GM19043 (cell line): Measurements from ENCODE around the gene SERPINI1.
A peak's percentile ranks its signal among the peaks of the same experiment; 100 is the strongest.

Source experiments
- ATAC-seq: cut with Tn5 transposase; IDR thresholded peaks from one replicate; pipeline ENCODE4 v1.9.1; 2021; ENCODE audit warnings: low read depth; ENCODE audit not compliant: unreplicated experiment

Gene SERPINI1, protein sequence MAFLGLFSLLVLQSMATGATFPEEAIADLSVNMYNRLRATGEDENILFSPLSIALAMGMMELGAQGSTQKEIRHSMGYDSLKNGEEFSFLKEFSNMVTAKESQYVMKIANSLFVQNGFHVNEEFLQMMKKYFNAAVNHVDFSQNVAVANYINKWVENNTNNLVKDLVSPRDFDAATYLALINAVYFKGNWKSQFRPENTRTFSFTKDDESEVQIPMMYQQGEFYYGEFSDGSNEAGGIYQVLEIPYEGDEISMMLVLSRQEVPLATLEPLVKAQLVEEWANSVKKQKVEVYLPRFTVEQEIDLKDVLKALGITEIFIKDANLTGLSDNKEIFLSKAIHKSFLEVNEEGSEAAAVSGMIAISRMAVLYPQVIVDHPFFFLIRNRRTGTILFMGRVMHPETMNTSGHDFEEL

DNA sequence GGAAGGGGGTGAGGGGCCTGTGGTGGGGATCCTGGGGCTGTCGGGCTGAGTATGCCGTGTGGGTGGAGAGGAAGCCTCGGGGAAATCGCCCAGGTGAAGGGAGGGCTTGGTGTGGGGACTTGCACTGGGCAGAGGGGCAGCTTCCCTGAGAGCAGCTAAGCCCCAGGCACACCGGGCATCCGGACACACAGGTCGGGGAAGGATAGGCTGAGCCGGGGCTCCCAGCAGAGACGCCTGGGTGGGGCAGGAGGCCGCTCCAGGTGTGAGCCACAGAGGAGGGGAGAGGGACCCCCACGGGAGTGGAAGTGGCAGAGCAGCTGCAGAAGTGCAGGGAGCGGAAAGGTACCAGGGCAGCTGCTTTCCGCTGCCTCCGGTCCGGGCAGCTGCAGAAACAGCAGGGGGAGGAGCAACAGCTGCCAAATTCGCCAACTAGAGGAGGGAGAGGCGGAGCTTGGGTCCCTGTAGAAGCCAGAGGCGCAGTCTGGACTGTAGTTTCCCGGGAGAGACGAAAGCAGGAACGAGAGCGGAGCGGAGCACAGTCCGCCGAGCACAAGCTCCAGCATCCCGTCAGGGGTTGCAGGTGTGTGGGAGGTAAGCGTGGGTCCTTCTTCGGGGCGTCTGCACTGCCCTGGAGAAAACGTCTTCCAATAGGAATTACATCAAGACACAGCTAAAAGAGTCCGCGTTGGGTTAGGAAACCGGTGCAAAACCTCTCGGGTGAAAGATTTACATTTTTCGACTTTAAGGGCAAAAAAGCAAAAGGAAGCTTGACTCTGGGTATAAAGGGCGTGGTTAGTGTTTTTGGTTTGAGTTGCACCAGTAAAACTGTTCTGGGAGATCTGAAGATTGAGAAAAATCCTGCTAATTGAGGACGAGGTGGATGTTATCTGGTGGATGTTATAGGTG lies at the start of gene SERPINI1:
Gene SERPINI1, plus strand, starts transcription at position 489 of the 906 bp plus-strand sequence. CDS start 53,408 bp downstream, outside the sequence.
- peak; percentile 50 for ATAC-seq

DNA sequence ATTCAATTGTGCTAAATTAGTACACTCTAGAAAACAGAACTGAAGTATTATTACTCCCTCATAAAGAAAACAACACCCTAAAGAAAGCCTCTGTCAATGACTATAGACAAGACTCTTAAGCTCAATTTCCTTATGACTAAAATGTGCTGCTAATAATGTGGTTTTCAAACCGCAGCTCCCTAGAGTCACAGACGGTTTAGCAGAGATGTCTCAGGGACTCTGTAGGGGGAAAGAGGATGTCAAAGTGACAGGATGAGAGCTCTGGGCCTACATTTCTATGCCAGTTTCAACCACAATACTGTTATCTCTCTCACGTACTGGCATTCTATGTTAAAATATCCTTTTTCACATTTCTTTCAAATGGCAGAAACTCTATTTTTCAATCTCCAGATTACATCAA lies 44.2 kb upstream of the SERPINI1 start:
- peak; percentile 100 for ATAC-seq

DNA sequence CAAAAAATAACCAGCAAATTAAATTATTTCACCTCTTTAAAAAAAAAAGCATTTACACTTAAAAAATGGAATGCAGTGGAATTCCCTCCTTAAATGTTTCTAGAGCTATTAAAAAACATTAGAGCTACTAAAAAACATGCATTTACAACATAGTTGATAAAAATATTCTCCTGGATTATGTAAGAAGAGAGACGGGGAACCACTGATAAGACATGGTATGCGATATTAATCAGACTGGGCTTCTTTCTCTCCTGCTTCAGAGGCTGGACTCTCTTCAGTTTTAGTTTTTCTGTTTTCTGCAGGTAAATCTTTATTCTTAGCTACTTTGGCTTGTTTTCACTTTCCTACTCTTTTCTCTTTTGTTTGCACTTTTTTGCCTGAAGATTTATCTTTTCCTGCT lies 41.4 kb upstream of the SERPINI1 start:
- ATAC-seq: no peak

DNA sequence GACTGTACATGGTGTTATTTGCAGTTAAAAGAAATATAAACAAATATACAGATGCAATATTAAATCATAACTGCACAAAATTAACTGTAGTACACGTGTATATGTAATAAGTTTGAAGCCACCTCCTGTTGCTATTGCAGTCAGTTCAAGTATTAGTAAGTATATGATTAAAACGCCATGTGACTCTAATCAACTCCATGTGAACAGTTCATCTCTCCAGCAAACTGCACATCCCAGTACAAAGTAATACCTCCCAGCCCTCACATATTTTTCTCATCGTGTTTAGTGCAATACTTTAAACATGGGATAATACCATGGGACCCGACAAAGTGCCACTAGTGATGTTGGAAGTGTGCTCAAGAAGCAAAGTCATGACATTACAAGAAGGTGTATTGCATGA lies 35.5 kb upstream of the SERPINI1 start:
- no peak for ATAC-seq

DNA sequence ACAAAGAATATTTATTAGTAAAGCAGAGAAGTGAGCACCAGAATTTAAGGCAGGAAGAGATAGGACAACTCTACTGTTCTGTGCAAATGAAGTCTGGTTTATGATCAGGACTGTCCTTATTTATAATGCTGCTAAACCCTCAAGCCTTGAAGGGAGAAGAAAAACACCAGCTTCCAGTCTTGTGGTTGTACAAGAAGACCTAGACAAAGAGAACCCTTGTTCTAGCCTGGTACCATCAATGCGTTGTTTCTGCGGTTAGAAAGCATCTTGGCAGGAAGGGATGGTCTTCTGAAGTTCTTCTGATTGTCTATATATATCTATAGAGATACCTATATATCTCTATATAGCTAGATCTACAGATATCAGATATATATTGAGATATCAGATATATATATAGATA lies 34.6 kb upstream of the SERPINI1 start:
- ATAC-seq: no peak

DNA sequence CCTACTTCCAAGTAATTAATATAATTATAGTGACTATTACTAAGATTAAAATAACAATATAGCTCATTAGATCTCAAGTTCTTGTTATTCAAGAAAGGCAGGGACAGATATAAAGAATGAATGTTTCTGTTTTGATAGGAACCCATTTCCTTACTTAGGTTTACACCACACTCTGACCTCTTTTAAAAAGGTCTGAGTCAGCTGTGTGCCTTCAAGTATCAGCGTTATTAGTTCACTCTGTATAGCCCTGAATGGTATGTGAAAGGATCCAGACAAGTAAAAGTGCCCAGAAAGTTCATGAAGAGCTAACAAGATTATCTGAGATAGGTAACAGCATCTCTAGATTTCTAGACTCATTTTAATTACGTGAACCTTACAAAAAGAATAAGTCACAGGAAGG lies 29.7 kb upstream of the SERPINI1 start:
- no peak for ATAC-seq

DNA sequence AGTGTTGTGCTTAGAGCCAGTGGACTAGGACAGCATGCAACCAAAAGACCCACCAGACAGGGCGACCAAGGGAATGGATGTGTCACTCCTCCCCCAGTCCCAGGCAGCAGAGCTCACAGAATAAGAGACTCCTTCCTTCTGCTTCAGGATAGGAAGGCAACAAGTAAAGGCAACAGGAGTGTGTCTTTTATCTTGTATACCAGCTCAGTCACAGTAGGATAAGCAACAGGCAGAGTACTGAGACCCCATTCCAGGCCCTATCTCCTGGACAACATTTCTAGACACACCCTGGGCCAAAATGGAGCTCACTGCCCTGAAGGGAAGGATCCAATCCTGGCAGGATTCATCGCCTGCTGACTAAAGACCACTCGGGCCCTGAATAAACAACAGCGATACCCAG lies 25.8 kb upstream of the SERPINI1 start:
- no peak for ATAC-seq

DNA sequence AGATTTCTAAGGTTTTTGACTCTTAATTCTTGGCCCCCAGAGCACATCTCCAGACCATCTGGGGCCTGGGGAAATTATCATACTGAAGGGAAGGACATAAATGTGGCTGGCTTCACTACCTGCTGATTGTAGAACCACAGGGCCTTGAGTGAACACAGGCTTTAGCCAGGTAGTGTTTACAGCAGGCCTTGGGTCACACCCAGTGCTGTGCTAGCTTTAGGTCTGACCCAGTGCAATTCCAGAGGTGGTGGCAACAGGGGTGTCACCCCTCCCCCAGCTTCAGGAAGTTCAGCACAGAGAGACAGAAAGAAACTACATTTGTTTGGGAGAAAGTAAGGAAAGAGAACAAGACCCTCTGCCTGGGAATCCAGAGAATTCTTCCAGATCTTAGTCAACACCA lies 25.0 kb upstream of the SERPINI1 start:
- ATAC-seq: no peak

DNA sequence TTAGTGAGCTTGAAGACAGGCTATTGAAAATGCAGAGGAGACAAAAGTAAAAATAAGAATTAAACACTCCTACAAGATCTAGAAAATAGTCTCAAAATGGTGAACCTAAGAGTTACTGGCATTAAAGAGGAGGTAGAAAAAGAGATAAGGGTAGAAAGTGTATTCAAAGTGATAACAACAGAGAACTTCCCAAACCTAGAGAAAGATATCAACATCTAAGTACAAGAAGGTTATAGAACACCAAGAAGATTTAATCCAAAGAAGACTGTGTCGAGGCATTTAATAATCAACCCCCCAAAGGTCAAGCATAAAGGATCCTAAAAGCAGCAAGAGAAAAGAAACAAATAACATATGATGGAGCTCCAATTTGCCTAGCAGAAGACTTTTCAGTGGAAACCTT lies 24.1 kb upstream of the SERPINI1 start:
- no peak for ATAC-seq

DNA sequence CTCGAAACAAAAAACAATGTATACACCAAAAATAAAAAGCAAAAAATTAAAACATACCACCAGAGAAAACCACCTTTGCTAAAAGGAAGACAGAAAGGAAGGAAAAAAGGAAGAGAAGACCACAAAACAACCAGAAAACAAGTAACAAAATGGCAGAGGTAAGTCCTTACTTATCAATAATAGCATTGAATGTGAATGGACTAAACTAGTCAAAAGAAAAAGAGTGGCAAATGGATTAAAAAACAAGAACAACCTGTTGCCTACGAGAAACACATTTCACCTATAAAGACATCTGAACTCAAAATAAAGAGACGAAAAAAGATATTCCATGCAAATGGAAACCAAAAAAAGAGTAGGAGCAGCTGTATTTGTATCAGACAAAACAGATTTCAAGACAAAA lies 23.1 kb upstream of the SERPINI1 start:
- no peak for ATAC-seq

DNA sequence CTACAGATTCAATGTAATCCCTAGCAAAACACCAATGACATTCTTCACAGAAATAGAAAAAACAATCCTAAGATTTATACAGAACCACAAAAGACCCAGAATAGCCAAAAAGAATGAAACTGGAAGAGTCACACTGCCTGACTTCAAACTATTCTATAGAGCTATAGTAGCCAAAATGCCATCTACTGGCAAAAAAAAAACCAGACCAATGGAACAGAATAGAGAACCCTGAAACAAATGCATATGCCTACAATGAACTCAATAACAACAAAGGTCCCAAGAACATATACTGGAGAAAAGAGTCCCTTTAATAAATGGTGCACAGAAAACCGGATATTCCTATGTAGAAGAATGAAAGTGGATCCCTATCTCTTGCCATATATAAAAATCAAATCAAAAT lies 20.6 kb upstream of the SERPINI1 start:
- ATAC-seq: no peak

DNA sequence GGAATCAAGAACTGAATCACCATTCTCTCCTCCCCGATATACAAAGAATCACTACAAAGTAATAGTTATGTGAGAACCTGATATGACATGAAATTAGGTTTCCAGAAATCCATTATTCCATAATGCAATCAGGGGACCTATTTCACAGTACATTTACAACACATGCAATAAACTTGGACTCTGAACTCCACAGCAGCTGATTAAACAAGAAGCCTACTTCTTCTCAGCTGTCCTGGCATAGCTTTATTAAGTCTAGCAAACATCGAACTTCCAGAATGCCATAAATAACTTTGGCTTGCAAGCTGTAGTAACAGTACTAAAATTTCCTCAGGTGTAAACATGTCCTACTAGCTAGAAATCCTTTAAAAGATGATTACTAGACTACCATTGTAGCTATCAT lies 18.6 kb upstream of the SERPINI1 start:
- no peak for ATAC-seq

DNA sequence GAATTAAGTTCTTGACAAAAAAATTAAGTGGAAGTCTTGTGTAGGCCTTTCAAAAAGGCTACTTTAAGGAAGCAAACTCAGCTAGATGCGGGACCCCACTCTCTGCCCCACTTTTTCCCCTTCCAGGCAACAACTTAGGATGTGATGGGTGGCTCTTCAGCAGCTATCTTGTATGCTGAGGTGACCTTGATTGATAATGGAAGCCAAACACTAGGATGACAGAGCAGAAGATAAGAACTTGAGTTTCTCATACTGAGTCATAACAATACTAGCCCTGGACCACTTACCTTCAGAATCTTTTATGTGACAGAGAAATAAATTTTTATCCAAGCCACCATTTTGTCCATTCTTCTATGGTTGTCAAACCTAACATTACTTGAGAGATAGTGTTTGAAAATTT lies 16.9 kb upstream of the SERPINI1 start:
- no peak for ATAC-seq

DNA sequence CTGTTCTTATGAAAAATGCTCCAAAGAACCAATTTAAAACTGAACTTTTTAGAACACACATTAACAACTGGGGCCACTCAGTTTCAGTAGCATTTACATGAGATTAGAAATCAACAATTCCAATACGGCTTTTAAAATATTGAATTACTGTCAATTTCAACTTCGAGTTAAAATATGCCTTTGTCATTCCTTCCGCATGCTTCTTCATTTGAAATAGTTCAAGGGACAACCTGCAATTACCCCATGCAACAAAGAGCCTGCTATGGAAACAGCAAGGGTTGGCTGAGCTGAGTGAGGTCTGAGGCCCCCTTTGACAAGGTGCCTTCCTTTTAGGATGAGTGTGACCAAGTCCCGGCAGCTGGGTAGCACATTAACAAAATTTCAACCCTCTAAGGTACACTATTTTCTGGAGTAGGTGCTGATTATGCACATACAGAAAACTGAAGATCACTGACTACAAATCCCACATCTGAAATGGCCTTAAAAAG lies 12.5 kb upstream of the SERPINI1 start:
- ATAC-seq: no peak

DNA sequence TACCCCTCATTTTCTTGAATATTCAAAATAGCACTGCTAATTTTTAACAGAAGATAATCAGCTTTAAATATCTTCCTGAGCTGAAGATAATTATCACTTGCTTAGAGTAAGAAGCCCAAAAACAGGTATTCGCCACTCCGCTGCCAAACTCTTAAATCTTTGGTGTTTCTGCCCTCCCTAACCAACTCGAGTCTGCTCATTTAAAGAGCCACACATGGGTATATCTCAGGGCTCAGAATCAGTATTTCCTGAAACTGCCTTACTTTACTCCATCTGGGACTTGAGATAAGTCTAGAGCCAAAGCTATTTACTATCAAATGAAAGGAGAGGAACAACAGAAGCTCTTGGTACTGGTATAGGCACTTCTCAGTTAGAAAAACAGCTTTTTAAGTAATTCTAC lies 11.6 kb upstream of the SERPINI1 start:
- ATAC-seq: no peak

DNA sequence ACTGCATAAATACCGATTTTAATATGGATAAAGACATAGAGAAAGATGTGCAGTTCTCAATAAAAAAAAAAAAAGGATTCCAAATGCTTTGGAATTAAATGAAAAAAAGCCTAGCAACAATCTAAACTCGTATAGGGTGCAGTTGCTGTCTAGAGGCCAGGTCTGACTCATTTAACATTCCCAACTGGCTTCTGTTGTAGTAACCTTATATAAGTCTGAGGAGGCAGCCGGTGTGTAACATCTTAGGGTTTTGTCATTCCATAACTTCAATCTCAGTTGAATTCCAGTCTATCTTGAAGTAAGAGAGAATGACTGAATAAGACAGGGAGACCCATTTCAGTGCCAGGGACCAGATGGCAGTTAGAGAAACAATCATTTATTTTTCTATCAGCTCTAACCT lies 7.3 kb upstream of the SERPINI1 start:
- no peak for ATAC-seq

DNA sequence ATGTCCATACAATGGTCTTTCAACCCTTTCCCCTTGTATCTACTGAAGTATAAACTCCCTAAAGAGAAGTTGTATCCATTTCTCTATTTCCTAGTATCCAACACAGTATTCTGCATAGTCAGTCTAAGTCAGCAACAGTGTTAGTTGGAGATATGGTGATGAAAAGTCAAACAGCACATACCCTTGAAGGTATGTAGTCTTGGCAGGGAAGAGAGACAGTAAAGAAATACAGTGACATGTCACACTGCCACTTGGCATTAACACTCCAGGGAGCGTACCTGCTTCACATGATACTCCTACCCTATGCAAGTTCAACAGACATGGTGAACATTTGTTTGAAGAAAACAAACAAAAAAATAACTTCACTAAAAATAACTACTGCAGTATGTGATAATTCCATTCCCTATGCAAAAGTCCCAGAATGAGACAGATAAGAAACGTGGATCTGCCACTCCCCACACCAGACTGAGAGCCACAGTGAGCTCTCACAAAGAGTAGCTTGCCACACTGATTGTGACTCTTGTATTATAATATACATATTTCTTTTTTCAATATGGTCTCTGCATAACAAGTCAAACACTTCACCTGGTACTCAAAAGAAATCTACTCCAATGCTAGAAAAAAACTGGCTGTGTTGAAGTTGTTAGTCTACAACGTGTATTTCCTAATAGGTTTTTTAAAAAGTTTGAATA lies 6.7 kb upstream of the SERPINI1 start:
- ATAC-seq: no peak

DNA sequence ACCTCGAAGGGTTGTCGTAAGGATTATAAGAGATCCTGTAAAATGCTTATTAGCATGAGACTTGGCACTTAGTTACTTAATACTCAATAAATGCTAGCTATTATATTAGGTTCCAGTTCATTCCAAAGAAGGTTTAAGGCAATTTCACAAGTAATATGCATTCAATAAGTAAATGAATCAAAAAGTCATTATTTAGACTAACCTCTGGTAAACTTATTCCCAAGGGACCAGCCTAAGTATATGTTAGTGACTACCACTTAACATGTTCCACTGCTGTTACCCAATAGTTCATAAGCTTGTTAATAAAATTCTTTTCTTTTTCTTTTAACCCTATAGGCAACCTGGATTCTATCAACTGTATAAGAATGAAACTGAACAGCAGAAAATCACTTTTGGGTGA lies 5.9 kb upstream of the SERPINI1 start:
- ATAC-seq: no peak

DNA sequence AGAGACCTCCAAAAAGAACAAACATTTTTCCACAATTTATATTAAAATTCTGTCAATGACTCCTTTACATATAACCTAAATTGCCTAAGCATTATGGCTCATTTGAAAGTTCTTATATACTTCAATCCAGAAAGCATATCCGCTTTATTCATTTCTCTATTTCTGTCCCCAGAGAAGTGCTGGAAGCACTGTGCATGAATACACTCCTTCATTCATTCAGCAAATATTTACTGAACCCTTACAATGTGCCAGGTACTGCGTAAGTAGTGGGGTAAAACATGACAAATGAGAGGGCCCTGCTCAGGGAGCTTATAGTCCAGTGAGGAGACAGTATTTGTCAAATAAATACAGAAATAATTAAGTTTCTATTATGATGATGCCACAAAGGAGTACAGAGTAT lies 4.1 kb upstream of the SERPINI1 start:
- ATAC-seq: no peak

DNA sequence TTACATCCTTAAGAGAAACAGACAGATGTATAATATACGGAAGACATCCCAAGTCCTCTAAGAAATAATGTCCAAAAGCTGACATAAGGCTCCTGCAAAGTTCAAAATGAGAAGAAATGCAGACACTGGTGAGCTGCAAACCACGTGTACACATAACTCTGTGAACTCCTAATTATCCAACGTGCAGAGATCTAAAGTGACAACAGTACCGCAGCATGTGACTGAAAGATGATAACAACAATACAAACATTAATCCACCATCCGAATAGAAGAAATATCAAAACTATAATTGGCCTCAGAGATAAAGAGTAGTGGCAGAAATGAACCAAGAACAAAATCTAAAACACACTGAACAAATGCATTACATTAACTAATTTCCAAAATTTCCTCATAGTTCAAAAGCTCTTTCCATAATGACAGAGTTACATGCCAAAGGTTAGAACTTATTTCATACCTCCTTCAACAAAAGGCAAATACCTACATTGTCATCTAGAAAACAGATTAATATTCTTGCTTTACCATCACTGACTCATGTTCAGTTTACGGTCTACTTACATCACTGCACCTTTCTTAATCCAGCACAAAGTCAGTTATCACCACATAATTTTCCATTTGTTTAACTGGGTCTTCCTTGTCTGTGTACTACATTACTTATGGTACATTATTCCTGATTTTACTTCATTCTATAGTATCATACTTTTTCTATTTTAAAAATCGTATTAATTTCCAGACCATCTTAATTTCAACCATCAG lies 3.0 kb upstream of the SERPINI1 start:
- no peak for ATAC-seq
